RWPE1 (cell line): Measurements from ENCODE around the gene ASPG.

Experiments used
- CTCF ChIA-PET: fragments of 350-600 bp; sonication (Branson Sonifier 250); formaldehyde crosslinking; extraction: SDS; loops from one replicate; lab custom pipeline; 2021; lab: Yijun Ruan, JAX
- POLR2A ChIA-PET: fragments of 400-600 bp; formaldehyde crosslinking; extraction: SDS; loops from one replicate; lab custom pipeline; 2020; ENCODE audit warnings: antibody characterized with exemption; ENCODE audit not compliant: low non-redundant PET; lab: Yijun Ruan, JAX
- DNase-seq: peaks from one replicate; pipeline ENCODE4 v3.0.0; 2012; ENCODE audit warnings: low spot score
- H3K27ac ChIP-seq: fragments of 450-650 bp; 2 replicates; pipeline ENCODE4 v1.5.1; 2017
- TF ChIP-seq, protein P1 (sequence below): fragments of 450-650 bp; conservative IDR thresholded peaks from 2 replicates; pipeline ENCODE4 v1.5.1; 2017; ENCODE audit warnings: low read depth, mild to moderate bottlenecking

The ASPG gene

DNA sequence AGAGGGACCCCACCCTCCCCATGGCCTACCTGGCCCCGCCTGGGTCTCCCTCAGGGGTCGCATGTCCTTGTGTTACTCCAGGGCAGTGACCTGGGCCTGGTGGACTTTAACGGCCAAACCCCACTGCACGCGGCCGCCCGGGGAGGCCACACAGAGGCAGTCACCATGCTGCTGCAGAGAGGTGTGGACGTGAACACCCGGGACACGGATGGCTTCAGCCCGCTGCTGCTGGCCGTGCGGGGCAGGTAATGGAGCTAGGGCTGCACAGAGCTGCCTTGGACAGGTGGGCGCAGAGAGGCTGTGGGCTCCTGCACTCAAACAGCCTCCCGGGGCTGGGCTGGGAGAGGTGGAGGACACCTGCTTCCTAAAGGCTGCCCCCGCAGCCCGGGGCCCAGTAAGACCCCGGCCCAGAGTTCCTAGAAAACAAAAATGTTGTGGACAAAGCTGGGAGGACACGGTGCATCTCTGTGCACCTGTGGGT is 21.6 kb downstream of the ASPG start:
- CTCF ChIA-PET: no interaction called here
- H3K27ac ChIP-seq: no peak overlapping the region
- no peak for DNase-seq
- TF ChIP-seq, protein P1, sequence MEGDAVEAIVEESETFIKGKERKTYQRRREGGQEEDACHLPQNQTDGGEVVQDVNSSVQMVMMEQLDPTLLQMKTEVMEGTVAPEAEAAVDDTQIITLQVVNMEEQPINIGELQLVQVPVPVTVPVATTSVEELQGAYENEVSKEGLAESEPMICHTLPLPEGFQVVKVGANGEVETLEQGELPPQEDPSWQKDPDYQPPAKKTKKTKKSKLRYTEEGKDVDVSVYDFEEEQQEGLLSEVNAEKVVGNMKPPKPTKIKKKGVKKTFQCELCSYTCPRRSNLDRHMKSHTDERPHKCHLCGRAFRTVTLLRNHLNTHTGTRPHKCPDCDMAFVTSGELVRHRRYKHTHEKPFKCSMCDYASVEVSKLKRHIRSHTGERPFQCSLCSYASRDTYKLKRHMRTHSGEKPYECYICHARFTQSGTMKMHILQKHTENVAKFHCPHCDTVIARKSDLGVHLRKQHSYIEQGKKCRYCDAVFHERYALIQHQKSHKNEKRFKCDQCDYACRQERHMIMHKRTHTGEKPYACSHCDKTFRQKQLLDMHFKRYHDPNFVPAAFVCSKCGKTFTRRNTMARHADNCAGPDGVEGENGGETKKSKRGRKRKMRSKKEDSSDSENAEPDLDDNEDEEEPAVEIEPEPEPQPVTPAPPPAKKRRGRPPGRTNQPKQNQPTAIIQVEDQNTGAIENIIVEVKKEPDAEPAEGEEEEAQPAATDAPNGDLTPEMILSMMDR: no peak
- POLR2A ChIA-PET: no interaction called here

DNA sequence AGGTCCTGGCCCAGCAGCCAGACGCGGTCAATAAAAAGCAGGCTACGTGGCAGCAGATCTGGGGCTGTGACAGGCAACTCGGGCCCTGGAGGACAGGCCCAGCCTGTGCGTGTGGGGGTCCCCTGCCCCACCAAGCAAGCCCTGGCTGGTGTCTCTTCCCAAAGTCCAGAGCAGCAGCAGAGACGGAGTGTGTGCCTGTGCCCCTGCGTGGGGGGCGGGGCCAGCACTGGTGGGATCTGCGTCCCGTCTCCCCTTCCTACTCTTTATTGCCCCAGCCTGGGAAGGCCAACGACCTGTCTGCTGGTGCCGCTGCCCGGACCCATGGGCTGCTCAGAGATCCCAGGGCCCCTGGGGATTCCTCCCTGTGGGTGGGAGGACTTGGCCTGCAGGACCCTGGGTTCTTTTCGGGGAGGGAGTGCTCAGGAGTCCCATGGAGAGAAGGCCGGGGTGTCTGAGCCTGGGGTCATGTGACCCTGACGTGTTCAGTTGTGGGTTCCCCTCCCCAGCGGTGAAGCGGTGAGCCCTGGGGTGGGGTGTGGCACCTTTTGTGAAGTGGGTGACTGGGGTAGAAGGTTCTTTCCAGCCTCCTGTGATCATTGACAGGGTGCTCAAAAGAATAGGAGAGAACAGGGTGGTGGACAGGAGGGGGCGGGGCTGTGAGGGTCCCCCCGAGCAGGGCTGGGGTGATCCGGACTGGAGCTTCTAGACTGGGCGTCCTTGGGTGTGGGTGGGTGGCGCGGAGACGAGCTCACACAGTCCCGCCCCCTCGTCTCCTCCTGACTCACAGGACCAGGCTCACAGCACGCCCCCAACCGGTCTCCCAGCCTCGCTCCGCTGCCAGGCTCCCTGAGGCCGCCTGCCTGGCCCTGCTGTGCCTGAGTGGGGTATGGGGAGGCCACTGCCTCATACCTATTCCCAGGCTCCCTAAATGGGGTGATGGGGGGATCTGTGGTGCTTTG is 22.4 kb downstream of the ASPG start:
- ChIA-PET POLR2A (interaction anchor here (0.5 to 0.6 kb wide), 2 partner anchors 21 to 66 kb away, joined by 4 to 6 read pairs; no protein-coding TSS in a partner anchor), CTCF (interaction anchor here (1.3 to 2.4 kb wide), 2 partner anchors 14 to 30 kb away, joined by 5 to 6 read pairs; no protein-coding TSS in a partner anchor)
- DNase-seq: peak; percentile 45
- peak overlapping the region; percentile 8; the same call in 1 of the 2 replicates for H3K27ac ChIP-seq
- TF ChIP-seq, protein P1: no peak

DNA sequence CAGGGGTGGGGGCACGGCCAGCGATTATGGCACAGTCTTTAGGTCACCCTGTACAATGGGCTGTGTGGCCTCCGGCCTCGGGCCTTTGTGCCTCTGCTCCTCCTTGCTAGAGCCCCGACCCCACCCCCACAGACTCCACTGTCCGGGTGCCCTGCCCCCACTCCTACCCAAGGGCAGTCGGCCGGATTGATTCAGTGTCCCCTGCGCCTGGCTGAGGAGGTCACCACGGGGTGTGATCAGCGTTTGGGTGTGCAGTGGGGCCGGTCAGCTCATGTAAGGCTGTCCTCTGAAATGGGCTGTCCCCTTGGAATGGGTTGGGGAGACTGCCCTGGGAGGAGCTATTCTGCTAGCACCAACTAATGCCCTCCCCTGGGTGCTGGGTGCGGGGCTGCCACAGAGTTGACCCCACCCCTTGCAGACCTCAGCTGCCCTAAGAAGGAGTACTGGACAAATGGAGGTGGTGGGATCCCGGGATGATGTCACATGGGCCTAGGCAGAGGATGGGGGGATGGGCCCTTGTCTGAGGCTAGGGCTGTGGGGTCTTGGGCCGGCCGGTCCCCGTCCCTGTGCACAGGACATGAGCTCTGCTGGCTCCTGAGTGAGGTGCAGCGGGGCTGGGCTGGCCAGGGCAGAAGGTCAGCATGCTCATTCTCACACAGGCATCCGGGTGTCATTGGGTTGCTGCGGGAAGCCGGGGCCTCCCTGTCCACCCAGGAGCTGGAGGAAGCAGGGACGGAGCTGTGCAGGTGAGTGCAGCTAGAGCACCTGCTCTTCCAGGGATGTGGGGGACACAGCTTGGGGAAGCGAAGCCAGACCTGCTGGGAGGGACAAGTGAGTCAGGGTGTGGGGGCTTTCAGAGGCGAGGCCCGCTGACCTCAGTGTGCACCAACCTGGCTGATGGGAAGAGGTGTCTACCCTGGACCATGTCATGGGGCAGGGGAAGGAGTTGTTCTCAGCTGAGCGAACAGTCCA is 23.4 kb downstream of the ASPG start:
- TF ChIP-seq, protein P1: no peak
- DNase-seq: no peak
- CTCF ChIA-PET: interaction anchor here (0.6 to 2.4 kb wide), 5 partner anchors 15 to 643 kb away, joined by 3 to 6 read pairs (median 4); no protein-coding TSS in a partner anchor
- POLR2A ChIA-PET: interaction anchor here (0.5 to 0.6 kb wide), 2 partner anchors 20 to 65 kb away, joined by 4 to 6 read pairs; no protein-coding TSS in a partner anchor
- peak overlapping the region; percentile 8; the same call in 1 of the 2 replicates for H3K27ac ChIP-seq

DNA sequence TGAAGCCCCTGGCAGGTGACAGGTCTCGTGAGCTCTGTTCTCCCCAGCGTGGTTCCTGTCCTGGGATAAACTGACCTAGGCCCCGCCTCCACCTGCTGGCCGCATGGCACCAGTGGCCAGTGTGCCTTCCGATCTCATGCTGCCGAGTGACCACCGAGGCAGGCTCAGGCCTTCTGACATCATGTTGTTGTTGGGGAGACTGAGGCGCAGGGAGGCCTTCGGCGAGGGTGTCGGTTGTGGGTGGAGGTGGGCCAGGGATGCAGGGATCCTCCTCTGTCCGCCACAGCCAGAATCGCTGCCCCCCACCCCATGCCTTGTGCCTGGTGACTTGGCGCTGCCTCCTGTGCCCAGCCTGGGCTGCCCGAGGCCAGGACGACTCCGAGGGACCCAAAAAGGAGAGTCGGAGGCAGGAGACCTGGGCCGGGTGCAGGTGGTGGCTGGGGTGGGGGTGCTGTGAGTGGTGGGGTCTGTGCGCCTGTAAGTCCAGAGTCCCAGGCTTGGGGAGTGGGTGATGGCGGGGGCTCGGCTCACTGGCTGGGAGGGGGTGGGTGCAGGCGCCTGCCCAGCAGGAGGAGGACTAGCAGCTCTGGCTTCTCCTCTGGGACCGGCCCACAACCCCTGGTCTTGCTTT is 24.3 kb downstream of the ASPG start:
- ChIA-PET CTCF (interaction anchor here (0.6 to 2.4 kb wide), 2 partner anchors 16 to 25 kb away, joined by 4 to 6 read pairs; no protein-coding TSS in a partner anchor), POLR2A (no interaction called here)
- DNase-seq: no peak
- no peak overlapping the region for H3K27ac ChIP-seq
- TF ChIP-seq, protein P1: no peak

DNA sequence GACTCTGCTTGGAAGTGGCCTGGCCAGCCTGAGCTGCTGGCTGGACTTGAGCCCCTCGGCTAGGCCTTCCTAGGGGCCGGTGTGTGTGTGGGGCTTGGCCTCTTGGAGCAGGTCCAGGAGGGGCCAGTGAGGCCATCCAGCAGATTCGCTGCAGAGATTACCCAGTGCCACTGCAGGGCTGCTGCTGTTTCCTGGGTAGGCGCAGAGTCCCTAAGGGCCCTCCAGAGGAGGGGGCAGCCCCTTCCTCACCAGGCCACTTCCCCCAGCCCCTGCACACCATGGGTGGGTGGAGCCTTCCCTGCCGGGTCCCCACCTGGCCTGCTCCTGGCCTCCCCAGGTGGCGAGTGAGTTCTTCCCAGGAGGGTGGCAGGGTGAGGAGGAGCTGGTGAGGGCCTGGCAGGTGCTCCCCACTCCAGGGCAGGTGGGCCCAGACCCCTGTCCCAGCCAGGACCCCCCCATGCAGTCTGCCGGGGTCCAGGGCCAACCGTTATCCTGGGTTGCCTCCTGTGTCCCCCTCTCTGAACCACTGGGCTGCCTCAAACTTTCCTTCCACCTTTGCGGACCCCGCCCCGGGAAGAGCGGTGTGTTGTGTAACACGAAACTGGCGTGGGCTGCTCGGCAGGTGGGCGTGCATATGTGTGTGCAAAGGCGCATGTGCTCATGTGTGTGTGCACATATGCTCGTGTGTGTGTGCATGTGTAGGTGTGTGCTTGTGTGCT is 25.1 kb downstream of the ASPG start:
- ChIA-PET CTCF (interaction anchor here (2.4 kb wide), 1 partner anchor 17 kb away, joined by 6 read pairs; no protein-coding TSS in a partner anchor), POLR2A (no interaction called here)
- TF ChIP-seq, protein P1: no peak
- DNase-seq: no peak
- no peak overlapping the region; the same call in 1 of the 2 replicates for H3K27ac ChIP-seq
